ENCODE results near the gene SKI. TPM values are rescaled to one million over a fixed set of nuclear protein-coding genes. Genes with fewer than 3 reads are reported as not detected.

SKI gene
- total RNA-seq, 6 experiments from 2014 or later = 23.7 to 84.8 (median 31.4) TPM

GRCh38 chr1:2200308-2200943, 27.7 kb upstream of the SKI start:
- H3K27ac ChIP-seq = no peak overlapping the region
- no peaks in the 10 kb centered on the region for H3K27me3 ChIP-seq
- DNase-seq (no peak), ATAC-seq (no peak)
- H3K4me1 ChIP-seq = peaks cover 0 to 6% (median 4%) of the 10 kb centered on the region in 4 donors
- 88% methylated on average over 7 of the region's 21 CpGs for WGBS (ENCODE audit: insufficient coverage, low coverage, low lambda C conversion rate, missing lambda C conversion rate)
- TF ChIP-seq, protein P1, sequence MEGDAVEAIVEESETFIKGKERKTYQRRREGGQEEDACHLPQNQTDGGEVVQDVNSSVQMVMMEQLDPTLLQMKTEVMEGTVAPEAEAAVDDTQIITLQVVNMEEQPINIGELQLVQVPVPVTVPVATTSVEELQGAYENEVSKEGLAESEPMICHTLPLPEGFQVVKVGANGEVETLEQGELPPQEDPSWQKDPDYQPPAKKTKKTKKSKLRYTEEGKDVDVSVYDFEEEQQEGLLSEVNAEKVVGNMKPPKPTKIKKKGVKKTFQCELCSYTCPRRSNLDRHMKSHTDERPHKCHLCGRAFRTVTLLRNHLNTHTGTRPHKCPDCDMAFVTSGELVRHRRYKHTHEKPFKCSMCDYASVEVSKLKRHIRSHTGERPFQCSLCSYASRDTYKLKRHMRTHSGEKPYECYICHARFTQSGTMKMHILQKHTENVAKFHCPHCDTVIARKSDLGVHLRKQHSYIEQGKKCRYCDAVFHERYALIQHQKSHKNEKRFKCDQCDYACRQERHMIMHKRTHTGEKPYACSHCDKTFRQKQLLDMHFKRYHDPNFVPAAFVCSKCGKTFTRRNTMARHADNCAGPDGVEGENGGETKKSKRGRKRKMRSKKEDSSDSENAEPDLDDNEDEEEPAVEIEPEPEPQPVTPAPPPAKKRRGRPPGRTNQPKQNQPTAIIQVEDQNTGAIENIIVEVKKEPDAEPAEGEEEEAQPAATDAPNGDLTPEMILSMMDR (IDR thresholded peaks at IDR 0.05) = no peak
- TF ChIP-seq POLR2A (IDR thresholded peaks at IDR 0.05) = no peak
- intact Hi-C loops (cut with DNase I) = no loop called here
- H3K4me3 ChIP-seq = no peak overlapping the region
- H3K9me3 ChIP-seq = no peaks in the 10 kb centered on the region
- no peaks in the 10 kb centered on the region for H3K36me3 ChIP-seq

GRCh38 chr1:2201062-2201461, 27.1 kb upstream of the SKI start:
- Histone ChIP-seq H3K4me1 (peaks cover 0 to 12% (median 5%) of the 10 kb centered on the region in 4 donors), H3K9me3 (no peaks in the 10 kb centered on the region), H3K4me3 (no peak overlapping the region), H3K27me3 (no peaks in the 10 kb centered on the region), H3K36me3 (no peaks in the 10 kb centered on the region), H3K27ac (no peak overlapping the region)
- no peak for TF ChIP-seq POLR2A (IDR thresholded peaks at IDR 0.05)
- TF ChIP-seq, protein P1 (IDR thresholded peaks at IDR 0.05) = no peak
- intact Hi-C loops (cut with DNase I) = no loop called here
- ATAC-seq (no peak), DNase-seq (no peak)
- 100% methylated on average over 1 of the region's 14 CpGs for WGBS (ENCODE audit: insufficient coverage, low coverage, low lambda C conversion rate, missing lambda C conversion rate)

DNA sequence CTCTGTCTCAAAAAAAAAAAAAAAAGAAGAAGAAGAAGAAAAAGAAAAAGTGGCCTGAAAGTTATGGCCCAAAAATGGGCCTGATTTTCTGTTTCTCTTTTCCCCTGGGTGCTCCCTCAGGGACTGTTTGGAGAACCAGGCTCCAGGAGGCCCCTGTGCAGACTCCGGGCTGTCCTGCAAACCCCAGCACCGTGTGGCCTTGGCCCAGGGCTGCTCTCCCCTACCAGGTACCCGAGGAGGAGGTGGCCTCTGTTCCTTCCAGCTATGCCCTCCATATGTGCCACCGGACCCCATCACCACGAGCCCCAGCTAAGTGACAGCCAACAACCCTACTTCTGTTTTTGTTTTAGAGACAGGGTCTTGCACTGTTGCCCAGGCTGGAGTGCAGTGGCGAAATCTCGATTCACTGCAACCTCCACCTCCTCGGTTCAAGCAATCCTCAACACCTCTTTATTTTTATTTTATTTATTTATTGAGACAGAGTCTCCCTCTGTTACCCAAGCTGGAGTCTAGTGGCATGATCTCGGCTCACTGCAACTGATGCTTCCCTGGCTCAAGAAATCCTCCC, 26.0 kb upstream of the SKI start:
- ATAC-seq (no peak), DNase-seq (no peak)
- TF ChIP-seq, protein P1 (IDR thresholded peaks at IDR 0.05) = no peak
- TF ChIP-seq POLR2A (IDR thresholded peaks at IDR 0.05) = no peak
- intact Hi-C loops (cut with DNase I) = no loop called here
- Histone ChIP-seq H3K4me1 (peaks cover 0 to 21% (median 9%) of the 10 kb centered on the region in 4 donors), H3K9me3 (no peaks in the 10 kb centered on the region), H3K27me3 (no peaks in the 10 kb centered on the region), H3K36me3 (no peaks in the 10 kb centered on the region), H3K4me3 (no peak overlapping the region), H3K27ac (no peak overlapping the region)
- 64% methylated on average over 3 of the region's 9 CpGs for WGBS (ENCODE audit: insufficient coverage, low coverage, low lambda C conversion rate, missing lambda C conversion rate)

DNA sequence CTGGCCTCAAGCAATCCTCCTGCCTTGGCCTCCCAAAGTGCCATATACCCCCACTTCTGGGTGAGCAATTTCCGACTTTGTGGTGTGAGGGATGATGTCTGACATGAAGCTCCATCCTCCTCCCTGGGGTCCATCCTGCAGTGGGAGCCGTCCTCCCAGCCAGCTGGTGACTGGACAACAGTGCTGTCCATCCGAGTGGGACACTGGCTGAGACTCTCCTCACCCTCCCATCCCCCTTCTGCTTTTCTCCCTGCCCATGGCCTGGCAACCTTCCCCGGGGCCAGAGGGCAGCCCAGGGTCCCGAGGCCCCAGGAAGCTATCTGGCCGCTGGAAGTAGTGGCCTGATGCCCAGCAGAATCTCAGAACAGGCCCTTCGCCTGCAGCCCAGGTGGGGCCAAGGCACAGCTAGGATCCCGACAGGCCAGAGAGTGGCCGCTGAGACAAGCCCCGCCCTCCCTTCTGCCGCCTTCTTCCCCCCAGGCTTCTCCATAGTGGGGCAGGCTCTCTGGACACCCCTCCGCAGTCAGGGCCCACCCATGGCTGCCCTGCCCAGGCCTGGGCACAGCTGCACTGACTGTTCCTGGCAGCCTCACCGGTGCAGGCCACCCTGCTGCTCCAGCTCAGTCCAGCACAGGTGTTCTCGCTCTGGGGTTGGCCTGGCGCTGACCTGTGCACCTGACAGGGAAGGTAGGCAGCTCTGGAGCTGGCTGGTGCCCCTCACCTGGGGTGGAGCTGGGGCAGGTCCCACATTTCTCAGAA, 25.1 kb upstream of the SKI start:
- DNase-seq = peak in 1 of 3 donors; percentile 52
- no CpG with 5 or more reads among the region's 15 CpGs for WGBS (ENCODE audit: insufficient coverage, low coverage, low lambda C conversion rate, missing lambda C conversion rate)
- no peak for TF ChIP-seq POLR2A (IDR thresholded peaks at IDR 0.05)
- TF ChIP-seq, protein P1 (IDR thresholded peaks at IDR 0.05) = no peak
- Histone ChIP-seq H3K4me1 (peaks cover 0 to 26% (median 13%) of the 10 kb centered on the region in 4 donors), H3K27ac (no peak overlapping the region), H3K36me3 (no peaks in the 10 kb centered on the region), H3K27me3 (no peaks in the 10 kb centered on the region), H3K9me3 (no peaks in the 10 kb centered on the region), H3K4me3 (no peak overlapping the region)
- intact Hi-C loops (cut with DNase I) = no loop called here
- no peak for ATAC-seq
